GM12878 (cell line): Measurements from ENCODE around the gene OSTN. TPM values are rescaled to one million over a fixed set of nuclear protein-coding genes. Genes with fewer than 3 reads are reported as not detected.

Experiments
- ATAC-seq: fragments of 200-7000 bp; cut with Tn5 transposase; 3 replicates; pipeline ENCODE4 v1.9.1; 2020; ENCODE audit warnings: mild to moderate bottlenecking, moderate library complexity
- BruUV-seq: library from RNA; stranded (reverse); fragments of 400-500 nt; replicated peaks from 2 replicates; lab custom pipeline; 2021; lab: Mats Ljungman, UMichigan
- CTCF ChIA-PET: fragments of 300-600 bp; sonication (Branson Sonifier 250); formaldehyde crosslinking; extraction: SDS; loops from one replicate; lab custom pipeline; 2021; ENCODE audit warnings: inconsistent platforms; lab: Yijun Ruan, JAX
- POLR2A ChIA-PET: fragments of 350-600 bp; formaldehyde crosslinking; extraction: SDS; loops from one replicate; lab custom pipeline; 2021; ENCODE audit warnings: inconsistent platforms; lab: Charles Lee
- RAD21 ChIA-PET: fragments of 300-600 bp; sonication (Branson Sonifier 250); formaldehyde crosslinking; loops from one replicate; lab custom pipeline; 2023; ENCODE audit warnings: antibody characterized with exemption; ENCODE audit not compliant: unreplicated experiment; lab: Charles Lee
- SMC1A ChIA-PET: fragments of 300-600 bp; sonication (Branson Sonifier 250); formaldehyde crosslinking; loops from one replicate; lab custom pipeline; 2023; ENCODE audit not compliant: unreplicated experiment, uncharacterized antibody; lab: Charles Lee
- DNase-seq: peaks from one replicate; pipeline ENCODE4 v3.0.0-alpha.2; 2011; ENCODE audit warnings: low read depth, low spot score
- FAIRE-seq: peaks from 3 replicates; lab custom pipeline; 2011; peaks lifted over from hg19 to GRCh38; lab: Jason Lieb, UNC
- H2AFZ ChIP-seq: 2 replicates; pipeline ENCODE4 v1.6.0; 2011; ENCODE audit warnings: low read depth, low read length, control low read depth; ENCODE audit not compliant: control insufficient read depth
- H3K27ac ChIP-seq: 2 replicates; pipeline ENCODE4 v1.5.1; 2011; ENCODE audit warnings: control low read depth; ENCODE audit not compliant: control insufficient read depth, insufficient read depth
- H3K27me3 ChIP-seq, 2 experiments: replicated peaks in 1 of 2; 2 replicates each; pipeline versions ENCODE4 v1.6.0 to v1.6.1; 2011; ENCODE audit warnings: low read length in 1 of 2; ENCODE audit not compliant: control insufficient read depth in 2 of 2, insufficient read depth in 2 of 2
- H3K36me3 ChIP-seq, 2 experiments: 2 replicates each; pipeline ENCODE4 v1.5.1; 2011; ENCODE audit warnings: low read length in 1 of 2; ENCODE audit not compliant: control insufficient read depth in 2 of 2, insufficient read depth in 2 of 2
- H3K4me1 ChIP-seq: 2 replicates; pipeline ENCODE4 v1.6.1; 2011; ENCODE audit warnings: mild to moderate bottlenecking, low read length, moderate library complexity, mixed read lengths; ENCODE audit not compliant: control insufficient read depth, insufficient read depth
- H3K4me2 ChIP-seq: 2 replicates; pipeline ENCODE4 v1.6.0; 2011; ENCODE audit warnings: control low read depth; ENCODE audit not compliant: control insufficient read depth, insufficient read depth
- H3K4me3 ChIP-seq: fragments of 200-600 bp; sonication (generic); 2 replicates; pipeline ENCODE4 v1.5.1; 2016
- H3K79me2 ChIP-seq: 2 replicates; pipeline ENCODE4 v1.6.0; 2011; ENCODE audit warnings: low read length; ENCODE audit not compliant: control insufficient read depth, insufficient read depth
- H3K9ac ChIP-seq: 2 replicates; pipeline ENCODE4 v1.8.0; 2011; ENCODE audit warnings: low read length, control low read depth, mixed read lengths; ENCODE audit not compliant: control insufficient read depth, insufficient read depth
- H3K9me3 ChIP-seq: replicated peaks from 3 replicates; pipeline ENCODE4 v1.5.1; 2011; ENCODE audit warnings: mild to moderate bottlenecking, low read length; ENCODE audit not compliant: control insufficient read depth, insufficient read depth
- H4K20me1 ChIP-seq: 2 replicates; pipeline ENCODE4 v1.6.0; 2011; ENCODE audit not compliant: control insufficient read depth, insufficient read depth
- BCL11A ChIP-seq: IDR thresholded peaks from 2 replicates; pipeline ENCODE4 v1.6.1; 2011; ENCODE audit warnings: low read depth, low read length
- ETV6 ChIP-seq, 2 experiments: fragments of 450-650 bp in 1 of 2; IDR thresholded peaks in 1 of 2; conservative IDR thresholded peaks in 1 of 2; 2 replicates each; pipeline ENCODE4 v1.6.1; 2014; ENCODE audit warnings: antibody characterized with exemption in 1 of 2, borderline replicate concordance in 1 of 2, low read depth in 1 of 2, mild to moderate bottlenecking in 1 of 2, moderate library complexity in 1 of 2
- FOXM1 ChIP-seq: IDR thresholded peaks from 2 replicates; pipeline ENCODE4 v1.6.1; 2012; ENCODE audit warnings: low read depth, mild to moderate bottlenecking, inconsistent platforms, low read length, moderate library complexity
- GATAD2B ChIP-seq: fragments of 450-650 bp; conservative IDR thresholded peaks from 2 replicates; pipeline ENCODE4 v1.6.1; 2017; ENCODE audit warnings: low read depth, mild to moderate bottlenecking, moderate library complexity
- IKZF1 ChIP-seq: fragments of 450-650 bp; conservative IDR thresholded peaks from 2 replicates; pipeline ENCODE4 v1.6.1; 2017; ENCODE audit warnings: antibody characterized with exemption, mild to moderate bottlenecking
- IKZF2 ChIP-seq, 2 experiments: fragments of 450-650 bp; IDR thresholded peaks; 2 replicates each; pipeline ENCODE4 v1.6.1; 2017; ENCODE audit warnings: mild to moderate bottlenecking in 2 of 2, moderate library complexity in 2 of 2
- MEF2A ChIP-seq: IDR thresholded peaks from 2 replicates; pipeline ENCODE4 v1.6.1; 2011; ENCODE audit warnings: low read depth, mild to moderate bottlenecking, low read length, moderate library complexity; ENCODE audit not compliant: insufficient read depth
- NFIC ChIP-seq: IDR thresholded peaks from 2 replicates; pipeline ENCODE4 v1.6.1; 2012; ENCODE audit warnings: low read depth, mild to moderate bottlenecking, inconsistent platforms, low read length, moderate library complexity
- NR2F1 ChIP-seq: fragments of 450-650 bp; conservative IDR thresholded peaks from 2 replicates; pipeline ENCODE4 v1.6.1; 2017; ENCODE audit warnings: mild to moderate bottlenecking
- PML ChIP-seq: IDR thresholded peaks from 2 replicates; pipeline ENCODE4 v1.6.1; 2012; ENCODE audit warnings: low read length, inconsistent platforms
- RUNX3 ChIP-seq: IDR thresholded peaks from 2 replicates; pipeline ENCODE4 v1.6.1; 2012; ENCODE audit warnings: low read length, inconsistent platforms
- SIX5 ChIP-seq: IDR thresholded peaks from 2 replicates; pipeline ENCODE4 v1.6.1; 2011; ENCODE audit warnings: mild to moderate bottlenecking, low read depth, low read length, moderate library complexity; ENCODE audit not compliant: severe bottlenecking
- SMAD1 ChIP-seq: fragments of 450-650 bp; IDR thresholded peaks from 2 replicates; pipeline ENCODE4 v1.6.1; 2018; ENCODE audit warnings: mild to moderate bottlenecking, low read depth; ENCODE audit not compliant: partially characterized antibody
- SMARCA5 ChIP-seq: fragments of 450-650 bp; IDR thresholded peaks from 2 replicates; pipeline ENCODE4 v1.6.1; 2017; ENCODE audit warnings: mild to moderate bottlenecking
- TCF12 ChIP-seq: IDR thresholded peaks from 2 replicates; pipeline ENCODE4 v1.6.1; 2011; ENCODE audit warnings: low read depth, mild to moderate bottlenecking, low read length
- WGBS: methylation state at CpG from one replicate; pipeline ENCODE4 v1.1.6; 2016; ENCODE audit warnings: low lambda C conversion rate; ENCODE audit not compliant: insufficient replicate concordance, insufficient coverage; ENCODE audit errors: missing lambda C conversion rate; 5-methylcytosine and 5-hydroxymethylcytosine counted together
- in situ Hi-C: fragments of 300-500 bp; cut with MboI; formaldehyde crosslinking; loops from 9 replicates; pipeline ENCODE4 v1.14.3; 2018; ENCODE audit warnings: mixed read lengths
- intact Hi-C: fragments of 100-400 bp; cut with micrococcal nuclease; formaldehyde crosslinking; loops from one replicate; pipeline ENCODE4 v1.14.2; 2022; ENCODE audit not compliant: unreplicated experiment
- polyA plus RNA-seq, 11 experiments: library from polyadenylated mRNA; depleted of rRNA in 4 of 11; unstranded in 6 of 11; stranded (reverse) in 5 of 11; fragments of >200 nt; fragmentation: Nextera tagmentation in 4 of 11; fragmentation: Illumina TruSeq in 1 of 11; extraction: Ambion mirVana in 4 of 11; extraction: Trizol in 1 of 11; gene quantifications; 1 replicate in 1 of 11; 2 replicates in 10 of 11; pipeline versions ENCODE4 v1.2.1 to v1.2.3, GENCODE V29; 2011 to 2016; ENCODE audit warnings: inconsistent platforms in 2 of 11, missing spikeins in 2 of 11, low read depth in 1 of 11
- total RNA-seq, 4 experiments: library from RNA; depleted of rRNA in 3 of 4; stranded (reverse); fragments of >200 nt in 3 of 4; fragmentation: Illumina TruSeq in 1 of 4; extraction: Trizol in 1 of 4; gene quantifications; 2 replicates each; pipeline versions ENCODE4 v1.2.1 to v1.2.3, GENCODE V29; 2013 to 2021
- TF ChIP-seq, protein P1 (sequence below): fragments of 450-650 bp; IDR thresholded peaks from 2 replicates; pipeline ENCODE4 v1.6.1; 2017; ENCODE audit warnings: mild to moderate bottlenecking, moderate library complexity
- TF ChIP-seq, protein P2 (sequence below): fragments of 450-650 bp; IDR thresholded peaks from 2 replicates; pipeline ENCODE4 v1.6.1; 2016; ENCODE audit warnings: mild to moderate bottlenecking

OSTN gene
- total and polyA plus RNA-seq, 10 of the 15 experiments (the other 5 are each of a cell fraction or from before 2014, with no cell fraction given): 0.04 to 0.27 (median 0.06) TPM; not detected in 6

DNA sequence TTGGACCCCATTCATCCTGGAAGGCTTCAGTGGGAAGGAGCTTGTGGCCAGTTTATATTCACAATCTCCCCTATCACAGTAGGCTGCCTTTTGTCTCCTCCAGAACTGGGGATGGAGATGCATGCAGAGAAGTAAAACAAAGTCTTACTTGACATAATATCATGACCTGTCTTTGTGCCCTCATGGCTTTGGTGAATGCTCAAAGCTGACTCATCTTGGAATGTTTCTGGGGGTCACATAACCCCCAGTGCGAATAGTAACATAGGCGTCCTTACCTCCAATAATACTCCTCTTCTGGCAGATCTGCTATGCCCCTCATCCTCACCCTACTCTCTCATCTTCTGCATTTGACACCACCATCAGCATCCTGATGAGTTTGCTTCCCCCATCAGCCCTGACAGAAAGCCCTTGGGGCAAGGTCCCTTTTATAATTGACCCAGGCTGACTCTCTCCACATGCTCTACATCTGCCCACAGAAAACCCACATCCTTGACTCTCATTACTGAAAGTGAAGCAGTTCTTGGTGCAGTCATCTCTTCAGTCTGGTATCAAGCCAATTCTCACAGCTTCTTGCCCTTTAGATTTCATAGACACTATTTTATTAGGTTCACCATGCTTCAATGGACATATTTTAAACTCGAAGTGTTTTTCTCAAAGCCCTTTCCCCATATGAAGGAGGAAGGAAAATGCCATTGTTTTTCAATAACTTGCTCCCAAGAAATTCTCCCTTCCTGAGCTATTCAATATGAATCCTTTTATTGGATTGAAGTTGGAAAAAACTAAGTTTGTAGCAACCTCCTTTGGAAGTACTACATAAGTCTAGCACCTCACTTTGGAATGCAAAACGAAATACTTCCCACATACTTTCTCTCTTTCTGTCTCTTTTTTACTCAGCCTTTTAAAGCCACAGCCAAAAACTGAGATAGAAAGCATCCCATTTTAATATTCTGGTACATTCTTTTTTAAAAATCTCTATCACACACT is 36.6 kb downstream of the OSTN start:
- 0% methylated on average over 4 of the region's 4 CpGs for WGBS
- no peak overlapping the region for H3K4me3 ChIP-seq
- no peaks in the 10 kb centered on the region; the same call in 2 of the 3 replicates for H3K9me3 ChIP-seq
- no peak overlapping the region for H2AFZ ChIP-seq
- ATAC-seq (peak; percentile 98), DNase-seq (peak; percentile 90), FAIRE-seq (peak; percentile 97)
- no peak overlapping the region for H3K9ac ChIP-seq
- CTCF ChIA-PET: interaction anchor here (0.7 to 1.7 kb wide), 6 partner anchors 9 to 156 kb away, joined by 3 to 5 read pairs (median 4); no protein-coding TSS in a partner anchor
- RAD21 ChIA-PET: interaction anchor here (1.0 to 2.1 kb wide), 8 partner anchors 9 to 146 kb away, joined by 3 to 9 read pairs (median 4); no protein-coding TSS in a partner anchor
- no TSS peak for BruUV-seq
- H3K4me2 ChIP-seq: peak overlapping the region; percentile 61
- peaks cover 19% of the 10 kb centered on the region; the same call in 1 of the 2 replicates for H3K4me1 ChIP-seq
- in situ Hi-C loops (no loop called here), intact Hi-C loops (loop anchor here (2.0 to 5.0 kb wide), 2 partner anchors 99 to 142 kb away; no protein-coding TSS in a partner anchor)
- no peaks in the 10 kb centered on the region for H4K20me1 ChIP-seq
- H3K27me3 ChIP-seq: no peaks in the 10 kb centered on the region
- POLR2A ChIA-PET: interaction anchor here (0.6 to 1.2 kb wide), 3 partner anchors 13 to 101 kb away, joined by 3 to 5 read pairs (median 4); no protein-coding TSS in a partner anchor
- H3K36me3 ChIP-seq: no peaks in the 10 kb centered on the region
- H3K27ac ChIP-seq: peak overlapping the region; percentile 17; the same call in 1 of the 2 replicates
- SMC1A ChIA-PET: interaction anchor here (0.6 to 4.1 kb wide), 20 partner anchors 9 to 148 kb away, joined by 3 to 15 read pairs (median 4); no protein-coding TSS in a partner anchor
- no peaks in the 10 kb centered on the region for H3K79me2 ChIP-seq
- TF ChIP-seq MEF2A (peak; percentile 64; the same call in 1 of the 2 replicates), GATAD2B (0 out of 2 replicates have a peak, but pooled peaks have one; percentile 15), TCF12 (peak; percentile 65; the same call in 1 of the 2 replicates), PML (peak; percentile 65; the same call in 1 of the 2 replicates), RUNX3 (peak; percentile 97), BCL11A (peak; percentile 97), SMAD1 (peak; percentile 63), SIX5 (no peak), SMARCA5 (peak; percentile 24; the same call in 1 of the 2 replicates), NR2F1 (peak; percentile 93), ETV6 (conservative IDR thresholded peaks at IDR 0.05 in 1 of 2, IDR thresholded peaks at IDR 0.05 in 1 of 2; ENCODE audit: borderline replicate concordance in 1 of 2, low read depth in 1 of 2) (peak in 1 of 2 experiments; percentile 82; a peak in 1 of 4 replicates), NFIC (peak; percentile 93), IKZF1 (peak; percentile 77), FOXM1 (peak; percentile 86; the same call in 1 of the 2 replicates), IKZF2 (IDR thresholded peaks at IDR 0.05) (peak; percentile 75 to 88)
- TF ChIP-seq, protein P1, sequence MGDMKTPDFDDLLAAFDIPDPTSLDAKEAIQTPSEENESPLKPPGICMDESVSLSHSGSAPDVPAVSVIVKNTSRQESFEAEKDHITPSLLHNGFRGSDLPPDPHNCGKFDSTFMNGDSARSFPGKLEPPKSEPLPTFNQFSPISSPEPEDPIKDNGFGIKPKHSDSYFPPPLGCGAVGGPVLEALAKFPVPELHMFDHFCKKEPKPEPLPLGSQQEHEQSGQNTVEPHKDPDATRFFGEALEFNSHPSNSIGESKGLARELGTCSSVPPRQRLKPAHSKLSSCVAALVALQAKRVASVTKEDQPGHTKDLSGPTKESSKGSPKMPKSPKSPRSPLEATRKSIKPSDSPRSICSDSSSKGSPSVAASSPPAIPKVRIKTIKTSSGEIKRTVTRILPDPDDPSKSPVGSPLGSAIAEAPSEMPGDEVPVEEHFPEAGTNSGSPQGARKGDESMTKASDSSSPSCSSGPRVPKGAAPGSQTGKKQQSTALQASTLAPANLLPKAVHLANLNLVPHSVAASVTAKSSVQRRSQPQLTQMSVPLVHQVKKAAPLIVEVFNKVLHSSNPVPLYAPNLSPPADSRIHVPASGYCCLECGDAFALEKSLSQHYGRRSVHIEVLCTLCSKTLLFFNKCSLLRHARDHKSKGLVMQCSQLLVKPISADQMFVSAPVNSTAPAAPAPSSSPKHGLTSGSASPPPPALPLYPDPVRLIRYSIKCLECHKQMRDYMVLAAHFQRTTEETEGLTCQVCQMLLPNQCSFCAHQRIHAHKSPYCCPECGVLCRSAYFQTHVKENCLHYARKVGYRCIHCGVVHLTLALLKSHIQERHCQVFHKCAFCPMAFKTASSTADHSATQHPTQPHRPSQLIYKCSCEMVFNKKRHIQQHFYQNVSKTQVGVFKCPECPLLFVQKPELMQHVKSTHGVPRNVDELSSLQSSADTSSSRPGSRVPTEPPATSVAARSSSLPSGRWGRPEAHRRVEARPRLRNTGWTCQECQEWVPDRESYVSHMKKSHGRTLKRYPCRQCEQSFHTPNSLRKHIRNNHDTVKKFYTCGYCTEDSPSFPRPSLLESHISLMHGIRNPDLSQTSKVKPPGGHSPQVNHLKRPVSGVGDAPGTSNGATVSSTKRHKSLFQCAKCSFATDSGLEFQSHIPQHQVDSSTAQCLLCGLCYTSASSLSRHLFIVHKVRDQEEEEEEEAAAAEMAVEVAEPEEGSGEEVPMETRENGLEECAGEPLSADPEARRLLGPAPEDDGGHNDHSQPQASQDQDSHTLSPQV: no peak
- TF ChIP-seq, protein P2, sequence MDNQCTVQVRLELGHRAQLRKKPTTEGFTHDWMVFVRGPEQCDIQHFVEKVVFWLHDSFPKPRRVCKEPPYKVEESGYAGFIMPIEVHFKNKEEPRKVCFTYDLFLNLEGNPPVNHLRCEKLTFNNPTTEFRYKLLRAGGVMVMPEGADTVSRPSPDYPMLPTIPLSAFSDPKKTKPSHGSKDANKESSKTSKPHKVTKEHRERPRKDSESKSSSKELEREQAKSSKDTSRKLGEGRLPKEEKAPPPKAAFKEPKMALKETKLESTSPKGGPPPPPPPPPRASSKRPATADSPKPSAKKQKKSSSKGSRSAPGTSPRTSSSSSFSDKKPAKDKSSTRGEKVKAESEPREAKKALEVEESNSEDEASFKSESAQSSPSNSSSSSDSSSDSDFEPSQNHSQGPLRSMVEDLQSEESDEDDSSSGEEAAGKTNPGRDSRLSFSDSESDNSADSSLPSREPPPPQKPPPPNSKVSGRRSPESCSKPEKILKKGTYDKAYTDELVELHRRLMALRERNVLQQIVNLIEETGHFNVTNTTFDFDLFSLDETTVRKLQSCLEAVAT: peak; percentile 78
